ENCODE measurements around the gene CFAP43.

The CFAP43 gene

DNA sequence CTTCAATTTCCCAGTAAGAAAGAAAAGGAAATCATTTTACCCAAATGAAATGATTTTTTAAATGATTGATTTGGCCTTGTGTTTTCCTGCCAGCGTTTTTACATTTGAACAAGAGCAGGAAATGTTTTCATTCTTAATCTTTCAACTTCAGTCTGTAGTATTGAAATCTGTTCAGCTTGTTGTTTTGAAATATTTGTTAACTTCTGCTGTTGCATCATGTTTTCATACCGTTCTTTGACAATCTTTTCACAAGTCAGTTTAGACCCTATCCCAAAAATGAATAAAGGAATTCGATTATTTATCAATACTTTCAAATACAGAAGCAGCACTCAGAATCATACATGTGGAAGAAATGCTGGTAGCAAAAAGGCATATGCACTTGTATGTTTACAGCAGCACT lies 102.1 kb downstream of the CFAP43 start:
- DNase-seq = no peak

GRCh38 chr10:104128214-104128613 lies 104.0 kb downstream of the CFAP43 start:
- DNase-seq = no peak

GRCh38 chr10:104127411-104127810 lies 104.8 kb downstream of the CFAP43 start:
- DNase-seq = peak; percentile 26

- DNase-seq = no peak
Measured at GRCh38 chr10:104123397-104123796, 108.8 kb downstream of the CFAP43 start.

GRCh38 chr10:104122225-104123107 lies 109.7 kb downstream of the CFAP43 start:
- peak; percentile 77 for DNase-seq

GRCh38 chr10:104121485-104122224 lies 110.5 kb downstream of the CFAP43 start, which contains the start of gene SFR1:
Gene SFR1, plus strand, starts transcription at chr10:104122171. Its CDS starts 13 bp downstream, at chr10:104122184.
- DNase-seq = peak; percentile 98

- DNase-seq = peak; percentile 85
Measured at GRCh38 chr10:104120903-104121484, 111.2 kb downstream of the CFAP43 start.

GRCh38 chr10:104120512-104120902 lies 111.7 kb downstream of the CFAP43 start:
- DNase-seq = peak; percentile 24

DNA sequence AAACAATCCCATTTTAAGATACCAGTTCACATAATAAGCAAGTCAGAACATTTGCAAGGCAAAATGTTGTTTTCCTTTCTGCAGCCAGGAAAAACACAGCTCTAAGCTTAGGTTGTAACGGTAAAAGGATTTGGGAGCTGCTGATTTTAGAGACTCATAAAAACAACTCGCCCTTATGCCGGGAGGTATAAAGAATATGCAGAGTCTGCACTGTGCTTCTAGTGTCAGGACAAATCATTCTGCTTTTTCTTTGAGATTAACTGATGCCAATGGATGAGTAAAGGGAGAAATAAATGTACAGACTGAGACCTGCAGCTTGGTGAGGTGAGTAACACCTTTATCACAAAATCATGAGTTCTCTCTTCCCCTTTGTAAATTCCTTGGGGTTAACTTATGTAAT lies 112.2 kb downstream of the CFAP43 start:
- DNase-seq = peak; percentile 49

DNA sequence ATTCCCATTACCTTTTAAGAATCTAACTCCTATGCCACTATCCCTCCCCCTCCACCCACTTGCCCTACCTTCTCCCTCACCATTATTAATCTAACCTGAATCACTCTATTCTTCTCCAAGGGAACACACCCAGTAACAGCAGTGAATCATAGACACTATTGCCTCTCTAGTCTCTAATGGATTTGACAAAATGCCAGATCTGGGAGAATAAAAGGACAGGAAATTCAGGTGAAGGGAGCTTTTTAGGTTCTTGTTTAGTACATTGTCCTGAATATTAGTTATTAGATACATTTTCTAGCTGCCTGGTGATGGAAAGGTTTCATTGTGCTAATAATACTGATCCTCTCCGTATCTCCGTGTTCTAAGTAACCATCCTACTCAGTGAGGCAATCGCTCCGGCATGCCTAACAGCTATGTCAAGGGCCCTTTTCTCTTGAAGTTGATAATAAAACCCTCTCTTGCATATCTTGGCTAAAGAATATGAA lies 114.3 kb downstream of the CFAP43 start:
- no peak for DNase-seq

GRCh38 chr10:104113376-104113956 lies 118.7 kb downstream of the CFAP43 start:
- DNase-seq = no peak

DNA sequence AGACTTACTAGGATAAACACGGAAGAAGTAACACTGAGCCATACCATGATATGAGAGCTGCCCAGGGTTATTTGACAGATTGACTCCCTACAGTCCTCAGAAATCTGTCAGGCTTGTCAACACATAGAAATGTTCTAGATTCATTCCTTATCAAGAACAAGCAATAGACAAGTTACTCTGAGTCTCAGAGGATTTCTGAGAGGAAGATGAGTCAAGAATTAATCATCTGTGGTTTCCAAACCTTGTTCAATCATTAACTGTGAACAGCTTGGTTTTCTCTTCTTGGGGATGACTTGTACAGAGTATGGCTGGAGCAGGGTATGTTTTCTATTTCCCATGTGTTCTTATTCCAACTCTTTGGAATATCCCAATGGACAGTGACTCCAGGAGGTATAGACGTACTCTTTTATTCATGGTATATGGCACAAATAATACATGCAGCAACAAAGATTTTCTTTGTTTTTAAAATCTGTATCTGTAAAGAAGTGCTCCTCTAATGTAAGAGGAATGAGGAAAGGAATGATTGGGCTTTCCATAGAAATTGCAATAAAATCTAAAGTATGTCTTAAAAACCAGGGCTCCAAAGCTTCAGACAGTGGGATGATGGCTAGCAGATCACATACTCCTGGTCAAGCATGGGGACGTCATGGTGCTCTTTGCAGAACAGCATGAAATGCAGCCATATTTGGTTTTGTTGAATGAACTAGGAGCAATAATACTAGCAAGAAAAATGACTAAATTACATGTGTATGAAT lies 122.1 kb downstream of the CFAP43 start:
- DNase-seq = no peak

- no peak for DNase-seq
Measured at GRCh38 chr10:104104926-104105325, 127.2 kb downstream of the CFAP43 start.

DNA sequence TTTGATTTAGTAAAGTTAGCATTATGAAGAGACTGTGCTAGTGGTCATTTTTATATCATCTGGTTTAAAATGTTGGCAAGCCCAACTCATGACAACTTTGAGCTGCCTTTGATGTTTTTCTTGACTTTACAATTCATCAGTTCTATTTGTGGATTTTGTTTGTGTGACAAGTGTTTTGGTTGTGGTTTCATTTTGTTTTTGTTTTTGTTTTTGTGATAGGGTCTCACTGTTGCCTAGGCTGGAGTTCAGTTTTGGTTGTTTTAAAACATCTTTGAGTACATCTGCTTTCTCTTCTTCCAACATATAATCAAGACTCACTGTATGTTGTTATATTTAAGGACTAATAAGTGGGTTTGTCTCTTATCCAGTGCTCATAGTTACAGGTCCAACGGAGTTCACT lies 127.7 kb downstream of the CFAP43 start:
- DNase-seq = no peak

DNA sequence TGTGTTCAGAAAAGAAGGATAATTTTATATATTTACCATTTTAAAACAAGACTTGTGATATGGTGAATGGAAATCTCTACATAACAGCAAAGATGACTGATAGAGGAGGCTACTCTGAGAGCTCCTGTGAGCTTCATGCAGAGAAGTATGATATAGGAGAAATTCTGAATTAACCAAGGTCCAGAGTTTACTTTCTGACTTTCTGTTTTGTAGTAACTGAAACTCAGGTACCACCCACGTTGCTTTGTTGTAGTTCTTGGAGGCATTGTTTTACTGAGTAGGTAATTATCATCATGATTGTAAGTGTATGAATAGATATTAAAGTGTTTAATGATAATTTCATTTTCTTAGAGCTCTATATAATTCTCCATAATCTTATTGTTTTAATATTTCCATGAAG lies 128.2 kb downstream of the CFAP43 start:
- no peak for DNase-seq

DNA sequence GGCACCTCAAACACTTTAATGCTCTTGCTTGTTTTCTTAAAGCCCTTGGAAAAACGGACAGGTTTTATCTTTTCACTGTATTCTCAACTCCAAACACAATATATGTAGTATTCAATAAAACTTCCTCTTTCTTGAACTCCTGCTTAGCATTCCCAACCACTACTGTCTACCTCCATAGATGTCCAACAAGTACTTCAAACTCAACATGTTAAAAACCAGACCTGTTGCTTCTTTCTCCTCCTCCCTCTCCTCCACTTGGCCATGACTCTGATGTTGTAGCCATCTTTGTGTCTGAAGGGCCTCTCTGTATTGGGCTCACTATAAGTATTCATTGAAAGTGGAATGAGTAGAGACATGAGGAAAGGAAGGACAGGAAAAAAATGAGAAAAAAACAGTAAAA lies 130.3 kb downstream of the CFAP43 start:
- no peak for DNase-seq

DNA sequence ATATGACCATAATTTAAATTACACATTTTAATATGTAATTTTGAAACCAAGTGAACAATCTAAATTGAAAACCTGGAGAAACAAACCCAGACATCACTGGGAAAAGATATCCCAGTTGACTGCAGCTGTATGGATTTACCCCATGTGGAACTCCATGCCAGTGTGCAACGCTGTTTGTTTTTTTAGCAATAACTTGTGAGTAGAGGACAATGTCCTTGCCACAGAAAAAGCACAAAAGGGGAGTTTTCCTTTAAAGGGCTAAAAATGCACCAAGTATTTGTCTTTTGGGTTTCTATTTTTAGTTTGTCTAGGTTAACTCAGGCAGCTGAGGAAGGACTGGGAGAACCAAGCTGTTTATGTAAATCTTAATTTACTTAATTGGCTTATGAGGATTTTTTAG lies 131.4 kb downstream of the CFAP43 start:
- peak; percentile 59 for DNase-seq

DNA sequence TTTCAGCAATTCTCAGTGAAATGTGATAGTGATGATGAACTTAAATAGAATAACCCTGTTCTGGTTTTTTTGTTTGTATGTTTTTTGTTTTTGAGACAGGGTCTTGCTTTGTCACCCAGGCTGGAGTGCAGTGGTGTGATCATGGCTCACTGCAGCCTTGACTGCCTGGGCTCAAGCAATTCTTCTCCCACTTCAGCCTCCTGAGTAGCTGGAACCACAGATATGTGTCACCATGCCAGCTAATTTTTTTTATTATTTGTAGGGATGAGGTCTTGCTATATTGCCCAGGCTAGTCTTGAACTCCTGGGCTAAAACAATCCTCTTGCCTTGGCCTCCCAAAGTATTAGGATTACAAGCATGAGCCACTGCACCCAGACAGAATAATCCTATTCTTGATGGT lies 132.2 kb downstream of the CFAP43 start:
- no peak for DNase-seq

- DNase-seq = no peak
Measured at GRCh38 chr10:104099269-104099668, 132.9 kb downstream of the CFAP43 start.

DNA sequence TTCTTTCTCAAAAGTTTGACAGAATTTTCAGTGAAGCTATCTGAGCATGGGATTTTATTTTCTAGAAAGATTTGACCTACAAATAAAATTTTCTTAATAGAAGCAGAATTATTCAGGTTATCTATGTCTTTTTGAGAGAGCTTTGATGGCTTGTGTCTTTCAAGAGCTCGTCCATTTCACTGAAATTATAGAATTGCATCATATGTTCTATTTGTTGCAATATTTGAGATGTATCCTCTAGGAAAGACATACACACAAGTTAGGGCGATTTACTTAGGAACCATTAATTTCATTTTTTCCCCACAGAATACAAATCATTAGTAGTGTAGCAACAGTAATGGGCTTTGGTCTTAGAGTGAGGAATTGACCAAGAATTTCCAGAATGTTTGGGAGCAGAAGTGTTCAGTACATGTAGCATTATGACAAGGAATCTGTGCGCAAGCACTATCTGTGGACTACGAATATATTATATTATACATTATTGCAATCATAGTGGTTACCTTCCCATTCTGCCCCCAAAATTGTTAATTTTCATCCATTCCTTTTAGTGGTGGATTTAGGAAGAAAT lies 133.7 kb downstream of the CFAP43 start:
- DNase-seq = no peak

GRCh38 chr10:104096692-104097091 lies 135.5 kb downstream of the CFAP43 start:
- no peak for DNase-seq

DNA sequence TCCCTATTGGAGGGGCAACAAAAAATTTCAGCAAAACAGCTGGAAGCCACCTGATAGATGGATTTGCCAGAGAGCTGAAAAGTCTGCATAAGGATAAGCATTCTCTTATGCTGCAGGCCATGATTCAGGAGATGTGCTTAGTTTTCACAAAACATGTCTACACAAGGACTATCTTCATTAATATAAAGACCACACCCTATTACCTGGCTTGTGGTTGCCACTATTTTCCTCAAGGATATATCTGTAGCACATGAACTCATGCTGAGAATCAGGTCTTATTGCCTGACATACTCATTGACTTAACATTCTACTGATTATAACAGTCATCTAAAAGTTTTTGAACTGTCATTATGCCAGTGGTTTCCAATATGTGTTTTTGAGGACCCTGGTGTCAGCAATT lies 139.4 kb downstream of the CFAP43 start:
- no peak for DNase-seq

All from NCI-H82 (cell line).